Stimulated activated CD8-positive, alpha-beta memory T cell treated with anti-CD3 and anti-CD28 coated beads, Interleukin-12 subunit alpha, Interleukin-12 subunit beta, amount 100 ng/mL, for 24 hours (primary cell): ENCODE results near the gene SH3D21.

ENCODE experiments used
- DNase-seq: peaks from one replicate; pipeline ENCODE4 v3.0.0-alpha.2; 2020; ENCODE audit errors: extremely low read depth

Gene SH3D21

DNA sequence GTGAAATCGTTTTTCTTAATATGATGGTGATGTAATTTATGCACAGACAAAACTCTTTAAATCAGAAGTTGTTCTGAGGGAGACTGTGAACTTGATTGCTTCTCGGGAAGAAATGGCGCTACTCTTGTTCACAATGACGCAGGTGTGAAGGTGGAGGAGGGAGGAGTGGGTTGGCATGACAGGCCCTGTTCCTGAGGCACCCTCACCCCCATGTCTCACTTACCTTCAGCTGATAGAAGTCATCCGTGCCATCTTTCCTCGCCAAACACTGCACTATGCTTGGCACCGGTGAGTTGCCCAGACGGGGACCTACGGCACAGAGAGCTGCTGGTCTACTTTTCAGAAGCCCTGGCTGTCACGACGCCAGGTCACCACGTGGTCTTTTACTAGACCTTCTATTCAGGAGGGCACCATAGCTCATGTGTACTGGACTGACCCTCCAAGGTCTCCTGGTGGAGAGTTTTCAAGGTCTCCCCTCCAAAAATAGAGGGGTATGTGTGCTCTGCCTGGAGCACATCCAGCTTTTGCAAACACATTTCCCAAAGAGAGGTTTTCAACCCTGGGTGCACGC lies 52.4 kb downstream of the SH3D21 start:
- DNase-seq, result no peak

DNA sequence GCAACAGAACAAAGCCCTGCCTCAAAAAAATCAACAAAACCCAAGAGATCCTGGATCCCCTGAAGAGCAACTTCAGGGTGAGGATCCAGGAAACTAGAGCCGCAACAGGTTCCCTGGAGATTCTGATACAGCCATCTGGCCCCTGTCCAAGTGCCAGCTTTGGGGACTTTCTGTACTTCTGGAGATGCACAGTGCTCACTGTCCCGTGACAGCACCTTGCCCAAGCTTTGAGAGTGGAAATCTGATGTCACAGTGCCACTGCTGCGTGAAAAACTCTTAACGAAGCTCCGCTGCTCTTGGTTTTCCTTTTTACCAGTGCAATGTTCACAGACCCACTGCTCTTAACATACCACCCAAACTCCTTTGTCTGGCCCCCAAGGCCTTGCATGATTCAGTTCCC lies 53.2 kb downstream of the SH3D21 start:
- no peak for DNase-seq

DNA sequence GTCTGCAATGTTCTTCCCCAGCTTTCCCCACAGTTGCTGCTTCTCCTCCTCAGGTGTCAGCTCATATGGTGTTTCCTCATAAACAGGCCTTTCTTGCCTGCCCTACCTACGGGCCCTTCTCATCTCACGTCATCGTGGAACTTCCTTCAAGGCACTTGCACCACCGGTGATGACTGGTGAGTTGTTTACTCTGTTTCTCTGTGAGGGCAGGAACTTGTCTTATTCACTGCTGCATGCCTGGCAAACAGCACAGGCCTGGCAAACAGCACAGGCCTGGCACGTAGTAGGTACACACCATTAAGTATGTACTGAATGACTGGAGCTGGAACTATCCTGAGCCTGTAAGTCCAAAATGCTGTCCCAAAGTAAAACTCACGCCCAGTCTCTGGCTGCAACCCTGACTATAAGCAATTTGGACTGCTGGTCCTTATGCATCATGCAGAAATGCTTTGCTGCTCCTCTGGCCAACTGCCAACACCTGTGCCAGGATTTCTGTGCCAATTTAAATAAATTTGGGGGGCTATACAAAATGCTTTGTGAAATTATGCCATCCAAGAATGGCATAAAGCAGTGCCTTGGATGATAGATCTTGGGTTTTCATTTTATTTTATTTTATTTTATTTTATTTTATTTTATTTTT lies 53.9 kb downstream of the SH3D21 start:
- DNase-seq, result no peak

DNA sequence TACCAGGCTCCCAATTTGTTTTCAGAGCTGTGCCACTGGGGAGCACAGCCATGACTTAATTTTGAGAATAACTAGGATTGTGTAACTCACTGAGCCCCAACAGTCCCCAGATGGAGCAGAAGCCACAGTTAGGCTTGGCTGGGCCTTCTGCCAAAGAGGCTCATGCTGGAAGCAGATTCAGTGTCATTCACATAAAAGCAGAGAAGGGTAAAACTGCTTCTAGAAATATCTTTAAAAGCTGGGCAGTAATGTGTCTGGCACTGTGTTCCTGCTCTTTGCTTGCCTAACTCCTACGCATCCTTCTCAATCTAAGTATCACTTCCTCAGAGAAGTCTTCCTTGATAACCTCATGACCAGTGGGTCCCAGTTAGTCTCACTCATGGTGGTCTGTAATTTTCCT lies 59.2 kb downstream of the SH3D21 start:
- DNase-seq, result no peak

GRCh38 chr1:36366091-36366661 lies 60.0 kb downstream of the SH3D21 start:
- peak; percentile 31 for DNase-seq

DNA sequence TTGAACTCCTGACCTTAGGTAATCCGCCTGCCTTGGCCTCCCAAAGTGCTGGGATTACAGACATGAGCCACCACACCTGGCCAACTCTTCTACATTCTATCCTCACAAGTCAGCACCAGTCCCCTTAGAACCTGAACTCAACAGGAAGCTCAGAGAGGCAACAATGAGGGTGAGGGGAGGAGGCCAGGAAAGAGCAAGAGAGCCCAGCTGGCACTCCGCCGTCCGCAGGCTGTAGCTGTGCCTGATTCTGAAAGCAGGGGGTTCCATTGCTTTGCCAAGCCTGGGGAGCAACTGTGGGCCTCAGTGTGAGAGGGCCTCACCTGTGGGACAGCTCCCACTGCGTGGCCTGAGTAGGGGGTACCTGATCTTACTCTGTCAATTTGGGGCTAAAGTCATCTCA lies 60.9 kb downstream of the SH3D21 start:
- no peak for DNase-seq

DNA sequence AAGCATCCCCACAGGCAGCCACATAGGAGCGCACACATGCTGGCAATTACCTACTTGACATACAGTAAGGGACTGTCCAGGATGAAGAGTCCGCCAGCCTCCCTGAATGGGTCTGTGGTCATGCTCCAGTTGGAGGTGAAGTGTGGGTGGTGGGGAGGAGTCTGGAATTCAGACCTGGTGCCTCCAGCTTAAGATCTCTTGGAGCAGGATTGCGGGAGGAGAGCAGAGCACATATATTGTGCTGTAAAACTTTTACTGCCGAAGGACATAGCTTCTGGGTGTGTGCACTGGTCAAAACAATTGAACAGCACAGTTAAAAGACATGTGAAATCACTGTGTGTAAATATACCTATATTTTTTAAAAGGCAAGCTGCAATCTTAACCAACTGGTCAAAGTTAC lies 61.6 kb downstream of the SH3D21 start:
- DNase-seq, result no peak

GRCh38 chr1:36369061-36369861 lies 63.1 kb downstream of the SH3D21 start:
- DNase-seq, result peak; percentile 58
